Lower leg skin (tissue), 3 donors: ENCODE data around the gene MRPL49.

Source experiments
- CTCF ChIP-seq, 3 donors: fragments of 450-650 bp; IDR thresholded peaks; one replicate each; pipeline ENCODE4 v1.5.1; 2016; ENCODE audit warnings: antibody characterized with exemption in 3 of 3, mild to moderate bottlenecking in 3 of 3, moderate library complexity in 2 of 3
- POLR2A ChIP-seq, 2 donors: fragments of 450-650 bp; IDR thresholded peaks; one replicate each; pipeline ENCODE4 v1.6.1; 2016 to 2017; ENCODE audit warnings: antibody characterized with exemption in 2 of 2, mild to moderate bottlenecking in 1 of 2, moderate library complexity in 1 of 2

- TF ChIP-seq CTCF (IDR thresholded peaks at IDR 0.05), result no peak
- no peak for TF ChIP-seq POLR2A (IDR thresholded peaks at IDR 0.05)
Measured at GRCh38 chr11:65085446-65085845, 36.7 kb upstream of the MRPL49 start.
